Activated CD8-positive, alpha-beta memory T cell treated with anti-CD3 and anti-CD28 coated beads, Interleukin-2, amount 50 U/mL, for 1 hour (primary cell): ENCODE data around the gene LRRC18.

Source experiments
- DNase-seq: peaks from one replicate; pipeline ENCODE4 v3.0.0-alpha.2; 2020; ENCODE audit errors: extremely low read depth

The LRRC18 gene

DNA sequence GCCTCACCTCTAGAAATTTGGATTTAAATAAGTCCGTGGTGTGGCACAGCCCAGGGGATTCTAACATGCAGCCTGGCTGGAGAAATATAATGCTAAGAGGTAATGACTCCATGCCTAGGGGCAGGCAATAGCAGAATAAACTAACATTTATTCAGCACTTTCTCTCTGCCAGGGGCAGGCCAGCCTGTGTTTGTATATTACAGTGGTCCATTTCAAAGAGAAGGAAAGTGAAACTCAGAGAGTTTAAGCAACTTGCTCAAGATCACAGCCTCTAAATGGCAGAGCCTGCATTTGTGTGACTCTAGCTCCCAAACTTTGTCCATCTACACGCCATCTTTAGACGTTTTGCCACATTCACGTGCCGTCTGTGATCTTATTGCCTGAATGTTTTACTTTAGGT lies 6.7 kb upstream of the LRRC18 start:
- no peak for DNase-seq

DNA sequence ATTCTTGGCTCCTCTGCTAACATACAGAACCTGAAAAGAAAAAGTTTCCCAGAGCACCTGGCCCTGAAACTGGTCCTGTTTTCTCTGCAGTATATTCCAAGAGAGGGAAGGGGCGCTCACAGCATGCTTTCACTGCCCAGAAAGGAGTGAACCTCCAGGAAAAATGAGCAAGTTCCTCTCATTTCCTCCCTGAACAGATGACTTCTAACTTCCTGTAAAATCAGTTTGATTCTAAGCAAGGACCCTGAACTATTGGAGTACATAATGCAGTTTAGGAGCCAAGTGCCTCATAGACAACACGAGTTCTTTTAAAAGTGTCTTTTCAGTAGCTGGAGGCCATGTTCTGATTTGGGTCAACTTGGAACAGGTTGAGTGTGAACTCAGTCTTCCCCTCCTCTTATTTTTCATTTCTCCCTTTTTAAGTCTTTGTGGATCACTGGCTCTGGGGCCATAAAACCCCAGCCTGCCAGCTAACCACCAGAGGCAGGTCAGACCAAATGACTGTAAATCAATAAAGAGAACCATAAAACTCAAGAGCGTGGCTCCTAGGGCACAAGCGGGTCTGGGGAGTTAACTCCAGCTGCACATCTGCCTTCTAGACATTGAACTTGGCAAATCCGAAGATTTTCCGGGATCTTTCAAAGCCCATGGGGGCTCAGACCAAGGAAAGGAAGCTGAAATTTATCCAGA lies 5.9 kb upstream of the LRRC18 start:
- no peak for DNase-seq

DNA sequence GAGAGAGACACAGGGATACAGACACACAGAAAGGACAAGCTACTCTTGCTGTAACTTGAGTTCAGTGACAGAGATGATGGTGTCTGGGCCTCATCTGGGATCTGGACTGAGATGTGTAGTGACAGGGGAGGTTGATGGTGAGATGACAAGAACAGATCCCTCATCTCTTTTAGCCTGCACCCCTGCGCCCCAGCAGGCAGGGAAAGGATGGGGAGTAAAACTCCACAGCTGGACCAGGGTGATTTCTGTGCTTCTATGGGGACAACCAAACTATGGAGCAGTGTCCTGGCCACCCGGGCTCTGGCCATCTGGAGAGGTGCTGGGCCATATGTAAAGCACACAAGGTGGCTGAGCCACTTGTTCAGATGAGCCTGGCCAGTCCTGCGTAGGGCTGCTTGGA lies 4.5 kb upstream of the LRRC18 start:
- DNase-seq: no peak

DNA sequence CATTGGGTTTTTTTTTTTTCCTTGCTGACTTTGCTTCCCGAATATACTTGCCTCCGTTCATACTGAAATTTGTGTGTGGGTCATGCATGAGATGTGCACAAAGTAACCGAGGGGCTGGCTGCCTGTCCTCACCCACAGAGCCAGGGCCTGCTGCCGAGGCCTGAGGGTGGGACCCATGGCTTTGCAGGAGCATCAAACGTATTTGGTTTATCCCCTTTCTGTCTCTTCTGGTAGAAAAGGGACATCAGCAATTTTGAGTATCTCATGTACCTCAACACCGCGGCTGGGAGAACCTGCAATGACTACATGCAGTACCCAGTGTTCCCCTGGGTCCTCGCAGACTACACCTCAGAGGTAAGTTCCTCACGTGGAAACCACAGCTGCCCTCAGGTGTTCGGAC lies 3.5 kb upstream of the LRRC18 start:
- no peak for DNase-seq

DNA sequence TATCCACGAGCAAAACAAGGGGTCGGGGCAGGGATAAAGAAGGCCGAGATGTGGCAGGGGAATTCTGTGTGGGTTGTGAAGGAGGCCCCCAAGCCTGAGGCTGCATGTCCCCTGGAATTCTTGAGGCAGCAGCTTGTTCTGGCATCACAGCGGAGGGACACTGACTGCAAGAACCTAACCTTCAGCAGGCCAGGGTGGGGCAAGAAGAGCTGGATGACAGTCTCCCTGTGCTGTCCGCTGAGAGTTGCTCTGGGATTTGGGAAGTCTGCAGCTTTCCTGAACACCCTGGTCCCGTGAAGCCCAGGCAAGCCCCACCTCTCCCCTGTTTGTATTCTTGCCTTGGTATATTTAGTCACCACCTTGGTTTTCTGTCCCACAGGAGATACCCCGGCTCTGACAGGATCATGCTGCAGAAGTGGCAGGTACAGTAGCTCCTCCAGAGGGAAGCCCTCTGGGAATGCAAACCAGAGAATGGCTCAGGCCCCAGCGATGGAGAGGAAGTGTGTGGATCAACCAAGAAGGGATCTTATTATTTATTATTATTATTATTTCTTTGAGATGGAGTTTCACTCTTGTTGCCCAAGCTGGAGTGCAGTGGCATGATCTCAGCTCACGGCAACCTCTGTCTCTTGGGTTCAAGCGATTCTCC lies 1.9 kb upstream of the LRRC18 start:
- DNase-seq: no peak

DNA sequence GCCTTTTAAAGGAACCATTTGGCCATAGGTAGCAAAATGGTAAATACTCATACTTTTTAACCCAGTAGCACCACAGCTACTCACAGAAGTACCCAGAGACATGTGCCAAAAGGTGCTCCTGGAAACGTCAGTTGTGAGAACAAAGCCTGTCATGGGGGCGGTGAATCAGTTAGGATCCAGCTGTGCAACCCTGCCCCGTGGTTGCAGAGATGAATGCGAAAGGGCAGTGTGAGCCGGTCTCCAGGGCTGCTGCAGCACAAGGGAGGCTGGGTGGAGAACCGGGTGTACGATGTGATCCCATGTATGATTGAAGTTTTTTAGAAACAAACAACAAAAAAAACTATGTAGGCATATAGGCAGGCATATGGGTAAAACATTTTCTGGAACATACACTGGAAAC lies 1.3 kb upstream of the LRRC18 start:
- no peak for DNase-seq

GRCh38 chr10:48940372-48940771 lies 732 bp upstream of the LRRC18 start:
- DNase-seq: no peak

DNA sequence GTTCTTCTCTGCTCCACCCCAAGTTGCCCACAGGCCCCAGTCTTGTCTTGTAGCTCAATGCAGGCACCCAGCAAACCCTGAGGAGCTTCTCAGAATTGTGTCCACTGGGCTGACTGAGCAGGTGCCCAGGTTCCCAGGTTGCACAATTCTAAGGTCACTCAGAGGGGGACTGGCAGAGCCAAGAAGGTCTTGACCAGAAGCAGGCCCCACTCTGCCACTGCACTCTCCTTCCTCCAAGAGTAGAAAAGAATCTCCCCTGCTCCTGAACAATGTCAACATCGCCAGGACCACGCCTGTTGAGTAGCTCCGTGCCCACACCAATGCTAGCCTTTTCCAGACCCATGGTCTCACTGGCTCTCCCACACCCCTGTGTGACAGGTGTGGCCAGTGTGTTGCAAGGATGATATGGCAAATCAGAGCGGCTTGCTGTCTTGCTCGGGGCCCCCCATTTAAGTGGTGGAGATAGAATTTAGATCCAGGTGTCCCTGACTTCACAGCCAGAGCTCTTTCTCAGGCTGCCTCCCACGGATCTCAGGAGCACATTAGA lies 577 bp downstream of the LRRC18 start:
- no peak for DNase-seq

GRCh38 chr10:48938281-48938680 lies 1.4 kb downstream of the LRRC18 start:
- DNase-seq: no peak

DNA sequence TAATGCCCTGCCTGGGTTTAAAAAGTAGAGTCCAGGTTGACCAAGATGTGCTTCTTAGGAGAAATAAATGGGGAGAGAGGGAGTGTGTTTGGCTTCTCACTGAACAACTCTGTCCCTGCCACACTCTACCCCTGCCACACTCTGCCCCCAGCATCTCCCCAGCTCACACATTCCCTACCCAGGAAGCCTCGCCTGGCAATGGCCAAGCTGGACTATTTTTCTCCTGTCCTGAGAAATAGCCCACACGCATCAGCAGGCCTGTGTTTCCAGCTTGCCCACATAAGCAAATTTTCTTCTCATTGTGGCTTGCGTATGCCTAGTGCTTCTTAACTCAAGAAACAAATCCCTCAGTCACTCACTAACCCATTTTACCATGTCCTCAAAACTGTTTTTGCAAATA lies 1.8 kb downstream of the LRRC18 start:
- no peak for DNase-seq

- no peak for DNase-seq
These were observed 4.1 kb downstream of the LRRC18 start for GRCh38 chr10:48935577-48935976.

DNA sequence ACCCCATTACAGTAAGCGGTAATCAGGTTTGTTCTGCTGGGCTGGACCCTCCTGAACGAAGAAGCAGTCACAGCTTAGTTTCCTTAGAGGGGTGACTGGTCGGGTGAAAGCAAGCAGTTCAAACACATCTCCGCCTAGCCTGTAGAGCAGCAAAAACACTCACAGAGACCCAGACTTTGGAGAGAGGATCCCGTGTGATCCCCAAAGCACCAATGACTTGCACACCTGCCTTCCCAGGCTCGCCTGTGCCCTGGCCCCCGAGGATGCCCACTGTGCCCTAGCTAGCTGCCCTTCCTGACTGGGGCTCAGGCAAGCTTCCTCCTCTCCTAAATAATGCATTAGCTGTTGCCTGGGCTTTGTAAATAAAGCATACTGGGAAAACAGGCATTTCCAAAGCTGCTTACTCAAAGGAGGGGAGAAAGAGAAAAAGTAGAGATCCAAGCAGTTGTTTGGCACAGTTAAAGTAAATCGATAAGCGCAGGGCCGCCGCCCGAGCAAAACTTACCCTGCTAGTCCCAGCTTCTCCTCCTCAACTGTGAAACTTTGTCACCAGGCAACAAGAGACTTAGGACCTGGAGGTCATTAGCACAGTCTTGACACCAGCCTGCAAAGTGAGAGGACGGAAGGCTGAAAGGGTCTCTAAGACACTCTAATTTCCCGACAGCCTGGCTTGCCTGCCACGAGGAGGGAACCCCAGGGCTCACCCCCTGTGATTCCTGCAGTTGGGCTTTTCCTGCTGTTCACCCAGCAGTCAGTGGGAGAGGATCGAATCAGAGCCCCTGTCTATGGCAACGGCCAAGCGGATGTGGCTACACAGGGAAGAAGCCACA lies 4.8 kb downstream of the LRRC18 start:
- no peak for DNase-seq

DNA sequence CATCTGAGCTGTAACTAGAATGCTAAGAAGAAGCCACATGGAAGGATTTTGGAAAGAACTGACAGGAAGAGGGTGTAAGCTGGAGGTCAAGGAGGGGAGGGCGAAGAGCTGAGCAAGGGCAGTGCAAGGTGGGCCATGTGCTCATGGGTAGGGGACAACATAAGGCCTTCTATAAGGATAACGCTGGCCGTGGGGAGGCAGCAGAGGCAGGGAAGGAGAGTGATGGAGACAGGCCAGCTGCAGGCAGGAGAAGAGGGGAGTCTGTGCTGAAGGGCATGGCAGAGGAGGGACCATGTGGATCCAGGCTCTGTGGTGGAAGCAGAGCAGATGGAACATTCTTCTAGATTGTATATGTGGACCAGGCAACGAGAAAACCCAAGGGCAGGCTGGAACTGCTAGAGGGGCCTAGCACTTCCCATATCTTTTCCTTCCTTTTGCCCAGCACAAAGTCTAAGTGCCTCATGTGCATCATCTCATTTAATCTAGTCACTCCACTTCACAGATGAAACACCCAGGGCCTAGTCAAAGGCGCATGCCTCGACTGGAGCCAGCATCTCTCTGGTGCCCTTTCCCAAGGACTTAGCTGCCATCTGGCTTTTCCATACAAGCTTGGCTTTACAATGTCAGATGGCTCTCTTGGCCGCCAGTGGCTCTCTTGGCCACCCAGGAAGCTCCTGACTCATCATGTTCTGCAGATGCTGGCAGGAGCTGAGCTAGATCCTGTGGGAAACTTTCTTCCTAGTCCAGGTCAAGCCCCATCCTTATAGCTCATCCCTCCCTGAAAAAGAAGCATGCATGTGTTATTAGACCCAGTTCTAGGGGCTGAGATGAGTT lies 6.6 kb downstream of the LRRC18 start:
- DNase-seq: no peak

- no peak for DNase-seq
These were observed 8.5 kb downstream of the LRRC18 start for GRCh38 chr10:48931188-48931587.

GRCh38 chr10:48929413-48929990 lies 10.1 kb downstream of the LRRC18 start:
- DNase-seq: no peak

GRCh38 chr10:48926764-48927540 lies 12.7 kb downstream of the LRRC18 start:
- no peak for DNase-seq

DNA sequence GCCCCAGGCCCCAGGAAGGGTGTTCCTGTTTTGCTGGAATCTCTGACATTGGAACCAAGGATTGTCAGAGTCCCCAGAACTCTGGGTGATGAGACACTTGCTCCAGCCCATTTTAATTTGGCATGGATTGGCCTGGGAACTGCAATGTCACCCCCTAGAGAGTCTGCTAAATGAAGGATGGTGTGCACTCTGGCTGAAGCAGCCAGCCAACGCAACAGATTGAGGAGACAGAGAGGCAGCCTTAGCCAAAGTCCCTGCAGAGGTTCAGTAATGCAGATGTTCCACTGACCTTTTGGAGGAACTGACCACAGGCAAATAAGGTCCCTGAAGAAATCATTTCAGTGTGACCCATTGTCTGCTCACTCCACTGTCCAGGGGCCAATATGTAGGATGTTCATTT lies 13.4 kb downstream of the LRRC18 start:
- no peak for DNase-seq

DNA sequence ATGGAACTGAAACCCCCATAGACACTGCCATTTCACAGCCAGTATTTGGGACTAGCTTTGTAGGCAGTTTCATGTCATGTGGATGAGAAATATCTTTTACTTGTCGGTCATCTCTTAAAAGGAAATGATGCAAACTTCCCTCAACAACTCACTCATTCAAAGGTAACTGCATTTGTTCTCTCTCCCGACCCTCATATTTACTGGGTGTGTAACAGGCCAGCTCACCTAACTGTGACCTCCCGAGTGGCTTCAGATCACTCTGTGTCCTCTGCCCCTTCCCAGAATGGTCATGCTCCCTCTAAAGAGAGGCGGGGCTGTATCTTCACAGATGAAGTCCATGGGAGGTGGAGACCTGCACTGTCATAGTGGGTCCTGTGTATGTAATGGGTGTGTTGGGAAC lies 14.7 kb downstream of the LRRC18 start:
- DNase-seq: no peak

DNA sequence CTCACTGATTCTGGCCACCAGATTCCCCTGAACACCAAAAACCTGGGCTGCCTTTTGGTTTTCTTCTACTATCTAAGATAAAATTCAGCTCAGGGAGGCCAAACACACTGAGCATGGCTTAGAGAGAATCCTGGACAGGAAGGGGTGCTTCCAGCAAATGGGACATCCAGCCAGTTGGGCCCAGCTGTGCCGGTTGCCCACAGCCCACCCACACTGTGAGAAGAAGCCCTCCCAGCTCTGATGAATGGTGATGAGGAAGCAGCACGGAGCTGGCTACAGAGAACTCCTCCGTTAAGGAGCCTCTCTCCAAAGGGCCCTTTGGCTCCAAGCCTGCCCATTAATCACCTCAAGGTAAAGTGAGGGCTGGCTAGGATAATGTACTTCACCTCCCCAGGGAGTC lies 15.9 kb downstream of the LRRC18 start:
- no peak for DNase-seq

GRCh38 chr10:48913674-48914073 lies 26.0 kb downstream of the LRRC18 start:
- no peak for DNase-seq

- DNase-seq: no peak
These were observed 29.1 kb downstream of the LRRC18 start for GRCh38 chr10:48910548-48910947.
